Mesenchymal stem cell (in vitro differentiated cells and primary cell): Measurements from ENCODE around the gene LY86.
A peak's percentile ranks its signal among the peaks of the same experiment; 100 is the strongest.
"Not testable (repeated sequence)": the region's sequence is repeated elsewhere in the genome, so short reads cannot be mapped to it uniquely, and the experiment has no call there.

Experiments used
- DNase-seq: peaks from one replicate; pipeline ENCODE4 v3.0.0-alpha.2; 2013
- H2AFZ ChIP-seq: one replicate; pipeline ENCODE4 v1.6.1; 2013; ENCODE audit warnings: low read depth, mild to moderate bottlenecking, control low read depth, inconsistent platforms, low read length, moderate library complexity
- H2AK5ac ChIP-seq: 2 replicates; pipeline ENCODE4 v1.6.1; 2013; ENCODE audit warnings: low read length, moderate library complexity, mild to moderate bottlenecking, inconsistent platforms; ENCODE audit not compliant: severe bottlenecking
- H2BK120ac ChIP-seq: one replicate; pipeline ENCODE4 v1.6.1; 2013; ENCODE audit warnings: low read depth, mild to moderate bottlenecking, inconsistent platforms, low read length, moderate library complexity
- H2BK12ac ChIP-seq, 2 experiments: one replicate each; pipeline ENCODE4 v1.6.1; 2013; ENCODE audit warnings: inconsistent platforms in 2 of 2, low read length in 2 of 2, mild to moderate bottlenecking in 2 of 2, moderate library complexity in 2 of 2, control low read depth in 1 of 2
- H2BK15ac ChIP-seq: one replicate; pipeline ENCODE4 v1.6.1; 2013; ENCODE audit warnings: mild to moderate bottlenecking, low read depth, inconsistent platforms; ENCODE audit not compliant: poor library complexity, severe bottlenecking
- H2BK5ac ChIP-seq: 2 replicates; pipeline ENCODE4 v1.6.1; 2013; ENCODE audit warnings: low read depth, mild to moderate bottlenecking, low read length, control low read depth, inconsistent platforms; ENCODE audit not compliant: poor library complexity, severe bottlenecking
- H3K14ac ChIP-seq, 2 experiments: one replicate each; pipeline ENCODE4 v1.6.1; 2013; ENCODE audit warnings: inconsistent platforms in 2 of 2, low read length in 2 of 2, control low read depth in 1 of 2, mild to moderate bottlenecking in 1 of 2, moderate library complexity in 1 of 2
- H3K18ac ChIP-seq, 2 experiments: one replicate each; pipeline ENCODE4 v1.6.1; 2013; ENCODE audit warnings: inconsistent platforms in 2 of 2, low read length in 2 of 2, control low read depth in 1 of 2, low read depth in 1 of 2, mild to moderate bottlenecking in 1 of 2
- H3K23ac ChIP-seq, 2 experiments: one replicate each; pipeline ENCODE4 v1.6.1; 2013; ENCODE audit warnings: inconsistent platforms in 2 of 2, low read length in 2 of 2, mild to moderate bottlenecking in 2 of 2, moderate library complexity in 2 of 2, control low read depth in 1 of 2
- H3K27ac ChIP-seq: 2 replicates; pipeline ENCODE4 v1.5.1; 2013; ENCODE audit warnings: mild to moderate bottlenecking, moderate library complexity, low read length, control low read depth, inconsistent platforms; ENCODE audit not compliant: poor library complexity, severe bottlenecking
- H3K27me3 ChIP-seq, 2 experiments: 2 replicates each; pipeline versions ENCODE4 v1.6.1 to v1.7.0; 2013; ENCODE audit warnings: low read length in 2 of 2, mild to moderate bottlenecking in 2 of 2, moderate library complexity in 2 of 2, control low read depth in 1 of 2, inconsistent platforms in 1 of 2; ENCODE audit not compliant: control insufficient read depth in 1 of 2, insufficient read depth in 1 of 2
- H3K36me3 ChIP-seq, 2 experiments: 2 replicates each; pipeline versions ENCODE4 v1.6.1 to v1.7.0; 2013; ENCODE audit warnings: low read length in 2 of 2, control low read depth in 1 of 2, inconsistent platforms in 1 of 2, low read depth in 1 of 2, mild to moderate bottlenecking in 1 of 2; ENCODE audit not compliant: insufficient read depth in 2 of 2, control insufficient read depth in 1 of 2
- H3K4ac ChIP-seq, 2 experiments: one replicate each; pipeline ENCODE4 v1.6.1; 2013; ENCODE audit warnings: inconsistent platforms in 2 of 2, low read length in 2 of 2, mild to moderate bottlenecking in 2 of 2, moderate library complexity in 2 of 2, control low read depth in 1 of 2, low read depth in 1 of 2
- H3K4me1 ChIP-seq: 2 replicates; pipeline ENCODE4 v1.6.1; 2013; ENCODE audit warnings: low read depth, low read length, control low read depth; ENCODE audit not compliant: control insufficient read depth, insufficient read depth
- H3K4me2 ChIP-seq: 2 replicates; pipeline ENCODE4 v1.6.1; 2013; ENCODE audit warnings: low read length, mild to moderate bottlenecking, inconsistent platforms; ENCODE audit not compliant: poor library complexity, severe bottlenecking
- H3K4me3 ChIP-seq, 2 experiments: 2 replicates each; pipeline versions ENCODE4 v1.5.1 to v1.7.0; 2013; ENCODE audit warnings: low read length in 2 of 2, mild to moderate bottlenecking in 2 of 2, control low read depth in 1 of 2, low read depth in 1 of 2; ENCODE audit not compliant: insufficient read depth in 1 of 2
- H3K79me1 ChIP-seq: replicated peaks from 2 replicates; pipeline ENCODE4 v1.6.1; 2013; ENCODE audit warnings: mild to moderate bottlenecking, control low read depth, low read length, inconsistent platforms; ENCODE audit not compliant: poor library complexity, severe bottlenecking
- H3K9ac ChIP-seq: 2 replicates; pipeline ENCODE4 v1.7.0; 2013; ENCODE audit warnings: mild to moderate bottlenecking, low read length, moderate library complexity
- H3K9me3 ChIP-seq: 2 replicates; pipeline ENCODE4 v1.7.0; 2013; ENCODE audit warnings: mild to moderate bottlenecking, low read length; ENCODE audit not compliant: control insufficient read depth
- H4K8ac ChIP-seq: one replicate; pipeline ENCODE4 v1.6.1; 2013; ENCODE audit warnings: inconsistent platforms, mild to moderate bottlenecking, low read length, moderate library complexity
- H4K91ac ChIP-seq: one replicate; pipeline ENCODE4 v1.6.1; 2013; ENCODE audit warnings: mild to moderate bottlenecking, low read length, inconsistent platforms
- WGBS: methylation state at CpG from one replicate; pipeline ENCODE4 v1.1.7; 2013; ENCODE audit warnings: mixed read lengths; 5-methylcytosine and 5-hydroxymethylcytosine counted together

Gene LY86

GRCh38 chr6:6665555-6666243 is 77.2 kb downstream of the LY86 start:
- Histone ChIP-seq H3K4me1 (no peaks in the 10 kb centered on the region), H3K4me3 (no peak overlapping the region), H3K79me1 (no peaks in the 10 kb centered on the region), H2BK15ac (no peak overlapping the region), H3K27me3 (peaks cover 15 to 19% of the 10 kb centered on the region in 2 experiments), H2AK5ac (no peak overlapping the region), H2BK120ac (no peak overlapping the region), H3K27ac (no peak overlapping the region), H3K9ac (no peak overlapping the region), H3K4me2 (no peak overlapping the region), H2AFZ (no peak overlapping the region), H3K14ac (no peak overlapping the region), H3K18ac (no peak overlapping the region), H3K23ac (no peak overlapping the region), H3K4ac (no peak overlapping the region), H2BK12ac (no peak overlapping the region), H3K36me3 (no peaks in the 10 kb centered on the region), H4K8ac (no peak overlapping the region), H4K91ac (no peak overlapping the region), H2BK5ac (no peak overlapping the region), H3K9me3 (no peaks in the 10 kb centered on the region)
- WGBS: 60% methylated on average over 11 of the region's 11 CpGs
- DNase-seq: no peak

- not testable (repeated sequence) for H3K36me3 ChIP-seq, H2BK120ac ChIP-seq, H4K8ac ChIP-seq, H3K14ac ChIP-seq, H3K23ac ChIP-seq, H3K79me1 ChIP-seq, H2AK5ac ChIP-seq, H4K91ac ChIP-seq, H3K9me3 ChIP-seq, H3K4me3 ChIP-seq, H2BK5ac ChIP-seq, H2BK15ac ChIP-seq, H2AFZ ChIP-seq, H3K4ac ChIP-seq, H3K27ac ChIP-seq, H3K9ac ChIP-seq, DNase-seq, H3K18ac ChIP-seq, H3K4me1 ChIP-seq, H3K4me2 ChIP-seq, H2BK12ac ChIP-seq
- 61% methylated on average over 3 of the region's 3 CpGs for WGBS
- peaks cover 8 to 13% of the 10 kb centered on the region in 2 experiments for H3K27me3 ChIP-seq
Measured at GRCh38 chr6:6670150-6670549, 81.6 kb downstream of the LY86 start.

- H2BK5ac ChIP-seq: no peak overlapping the region
- no peak overlapping the region for H3K4me3 ChIP-seq
- H2BK12ac ChIP-seq: no peak overlapping the region
- H3K9me3 ChIP-seq: peaks cover 2% of the 10 kb centered on the region
- H3K4ac ChIP-seq: no peak overlapping the region
- WGBS: 18% methylated on average over 4 of the region's 4 CpGs
- no peak overlapping the region for H2BK15ac ChIP-seq
- no peaks in the 10 kb centered on the region for H3K79me1 ChIP-seq
- no peak overlapping the region for H3K18ac ChIP-seq
- no peak overlapping the region for H2BK120ac ChIP-seq
- H3K27ac ChIP-seq: no peak overlapping the region
- no peak overlapping the region for H3K14ac ChIP-seq
- H3K27me3 ChIP-seq: no peaks in the 10 kb centered on the region
- H3K23ac ChIP-seq: no peak overlapping the region
- H2AK5ac ChIP-seq: no peak overlapping the region
- no peak overlapping the region for H2AFZ ChIP-seq
- no peaks in the 10 kb centered on the region for H3K36me3 ChIP-seq
- H4K91ac ChIP-seq: no peak overlapping the region
- H3K4me1 ChIP-seq: peaks cover 11% of the 10 kb centered on the region
- no peak overlapping the region for H3K9ac ChIP-seq
- DNase-seq: no peak
- H3K4me2 ChIP-seq: no peak overlapping the region
- no peak overlapping the region for H4K8ac ChIP-seq
Measured at GRCh38 chr6:6674872-6675271, 86.4 kb downstream of the LY86 start.

GRCh38 chr6:6676910-6677441 is 88.5 kb downstream of the LY86 start:
- H3K9me3 ChIP-seq: peaks cover 2% of the 10 kb centered on the region
- DNase-seq: peak; percentile 81
- peak overlapping the region; percentile 95 for H2BK15ac ChIP-seq
- H3K9ac ChIP-seq: peak overlapping the region; percentile 69
- peak overlapping the region; percentile 87 for H4K91ac ChIP-seq
- no peak overlapping the region for H3K23ac ChIP-seq
- peak overlapping the region in 1 of 2 experiments; percentile 92 for H2BK12ac ChIP-seq
- H3K27me3 ChIP-seq: no peaks in the 10 kb centered on the region
- peak overlapping the region; percentile 97 for H4K8ac ChIP-seq
- no peak overlapping the region for H2AK5ac ChIP-seq
- H2BK120ac ChIP-seq: no peak overlapping the region
- no peak overlapping the region for H3K4me3 ChIP-seq
- 16% methylated on average over 7 of the region's 7 CpGs for WGBS
- H3K36me3 ChIP-seq: no peaks in the 10 kb centered on the region
- H3K27ac ChIP-seq: no peak overlapping the region
- no peak overlapping the region for H2AFZ ChIP-seq
- peaks cover 11% of the 10 kb centered on the region for H3K4me1 ChIP-seq
- H3K18ac ChIP-seq: peak overlapping the region; percentile 19 to 68
- no peak overlapping the region for H3K14ac ChIP-seq
- no peak overlapping the region for H3K4ac ChIP-seq
- no peaks in the 10 kb centered on the region for H3K79me1 ChIP-seq
- H3K4me2 ChIP-seq: no peak overlapping the region
- no peak overlapping the region for H2BK5ac ChIP-seq
